BJ (cell line): ENCODE data around the gene ATXN10. TPM values are rescaled to one million over a fixed set of nuclear protein-coding genes. Genes with fewer than 3 reads are reported as not detected.

ENCODE experiments used
- CTCF ChIA-PET: fragments of 350-600 bp; formaldehyde crosslinking; extraction: SDS; loops from one replicate; lab custom pipeline; 2021; ENCODE audit warnings: antibody characterized with exemption, inconsistent platforms; lab: Yijun Ruan, JAX
- POLR2A ChIA-PET: fragments of 300-600 bp; sonication (Branson Sonifier 250); formaldehyde crosslinking; extraction: SDS; loops from one replicate; lab custom pipeline; 2021; ENCODE audit warnings: antibody characterized with exemption; lab: Charles Lee
- DNase-seq: peaks from one replicate; pipeline ENCODE4 v3.0.0-alpha.2; 2011; ENCODE audit warnings: low read depth
- H3K27me3 ChIP-seq: 2 replicates; pipeline ENCODE4 v1.6.0; 2011; ENCODE audit warnings: low read length; ENCODE audit not compliant: control insufficient read depth, insufficient read depth
- H3K36me3 ChIP-seq: 2 replicates; pipeline ENCODE4 v1.5.1; 2011; ENCODE audit warnings: low read length; ENCODE audit not compliant: control insufficient read depth, insufficient read depth
- H3K4me3 ChIP-seq: 2 replicates; pipeline ENCODE4 v1.5.1; 2011; ENCODE audit warnings: low read depth, mild to moderate bottlenecking, control low read depth, low read length
- CTCF ChIP-seq: IDR thresholded peaks from 2 replicates; pipeline ENCODE4 v1.5.1; 2011; ENCODE audit warnings: low read depth, mild to moderate bottlenecking, control low read depth, inconsistent platforms, low read length, moderate library complexity; ENCODE audit not compliant: insufficient read depth
- polyA plus RNA-seq: library from polyadenylated mRNA; depleted of rRNA; stranded (reverse); fragments of >200 nt; gene quantifications from 2 replicates; pipeline ENCODE4 v1.2.3, GENCODE V29; 2011

Gene ATXN10
- polyA plus RNA-seq, 1 experiment: 328 TPM

GRCh38 chr22:45645150-45645525, 26.5 kb upstream of the ATXN10 start:
- TF ChIP-seq CTCF: no peak
- ChIA-PET CTCF (interaction anchor here (0.6 to 4.4 kb wide), 28 partner anchors 8 to 346 kb away, joined by 3 to 34 read pairs (median 4); no protein-coding TSS in a partner anchor), POLR2A (no interaction called here)
- Histone ChIP-seq H3K4me3 (peak overlapping the region; percentile 21), H3K27me3 (peaks cover 11% of the 10 kb centered on the region; the same call in 1 of the 2 replicates), H3K36me3 (no peaks in the 10 kb centered on the region)
- no peak for DNase-seq

GRCh38 chr22:45645526-45646414, 25.9 kb upstream of the ATXN10 start:
- H3K4me3 ChIP-seq: peak overlapping the region; percentile 21
- no peaks in the 10 kb centered on the region for H3K36me3 ChIP-seq
- DNase-seq: no peak
- H3K27me3 ChIP-seq: peaks cover 11% of the 10 kb centered on the region; the same call in 1 of the 2 replicates
- TF ChIP-seq CTCF: peak; percentile 55
- ChIA-PET POLR2A (no interaction called here), CTCF (interaction anchor here (0.7 to 4.4 kb wide), 22 partner anchors 8 to 345 kb away, joined by 3 to 34 read pairs (median 4); no protein-coding TSS in a partner anchor)

- CTCF ChIA-PET: interaction anchor here (0.7 to 4.4 kb wide), 7 partner anchors 10 to 219 kb away, joined by 3 to 34 read pairs (median 4); no protein-coding TSS in a partner anchor
- no peak overlapping the region for H3K4me3 ChIP-seq
- POLR2A ChIA-PET: no interaction called here
Observed at GRCh38 chr22:45647532-45648225, 24.0 kb upstream of the ATXN10 start.

GRCh38 chr22:45648301-45649117, 23.1 kb upstream of the ATXN10 start:
- CTCF ChIA-PET: interaction anchor here (0.7 to 4.4 kb wide), 6 partner anchors 9 to 219 kb away, joined by 3 to 34 read pairs (median 6); no protein-coding TSS in a partner anchor
- DNase-seq: no peak
- Histone ChIP-seq H3K27me3 (0 out of 2 replicates have a peak, but pooled peaks cover 2% of the 10 kb centered on the region), H3K4me3 (no peak overlapping the region), H3K36me3 (no peaks in the 10 kb centered on the region)
- POLR2A ChIA-PET: no interaction called here
- no peak for TF ChIP-seq CTCF

More at GRCh38 chr22:45647532-45648225, 24.0 kb upstream of the ATXN10 start:
- 0 out of 2 replicates have a peak, but pooled peaks cover 2% of the 10 kb centered on the region for H3K27me3 ChIP-seq
- no peak for TF ChIP-seq CTCF
- H3K36me3 ChIP-seq: no peaks in the 10 kb centered on the region
- DNase-seq: no peak
